SIG-M5 (cell line): ENCODE results near the gene ASB18.
"Not testable (repeated sequence)": the region's sequence is repeated elsewhere in the genome, so short reads cannot be mapped to it uniquely, and the experiment has no call there.

ENCODE experiments used
- DNase-seq: peaks from one replicate; lab custom pipeline; 2025; lab: John Stamatoyannopoulos, UW

Gene ASB18

GRCh38 chr2:236264256-236264655 lies at the start of gene ASB18:
Gene ASB18 (minus strand): TSS chr2:236264406. CDS start chr2:236264345, 61 bp downstream.
- DNase-seq: no peak

GRCh38 chr2:236311286-236311685 lies 47.1 kb upstream of the ASB18 start:
- DNase-seq: no peak

- DNase-seq: no peak
Observed at GRCh38 chr2:236309669-236310029, 45.4 kb upstream of the ASB18 start.

GRCh38 chr2:236308855-236309668 lies 44.9 kb upstream of the ASB18 start:
- DNase-seq: no peak

- DNase-seq: no peak
Observed at GRCh38 chr2:236307641-236308040, 43.4 kb upstream of the ASB18 start.

- no peak for DNase-seq
Observed at GRCh38 chr2:236306825-236307540, 42.8 kb upstream of the ASB18 start.

GRCh38 chr2:236305964-236306605 lies 41.9 kb upstream of the ASB18 start:
- DNase-seq: no peak

- no peak for DNase-seq
Observed at GRCh38 chr2:236305531-236305930, 41.3 kb upstream of the ASB18 start.

GRCh38 chr2:236303935-236304334 lies 39.7 kb upstream of the ASB18 start:
- no peak for DNase-seq

- DNase-seq: no peak
Observed at GRCh38 chr2:236302555-236302954, 38.3 kb upstream of the ASB18 start.

GRCh38 chr2:236298924-236299475 lies 34.8 kb upstream of the ASB18 start:
- DNase-seq: no peak

- DNase-seq: no peak
Observed at GRCh38 chr2:236295481-236295880, 31.3 kb upstream of the ASB18 start.

GRCh38 chr2:236294647-236295046 lies 30.4 kb upstream of the ASB18 start:
- no peak for DNase-seq

GRCh38 chr2:236293241-236293810 lies 29.1 kb upstream of the ASB18 start:
- no peak for DNase-seq

- DNase-seq: no peak
Observed at GRCh38 chr2:236291911-236292310, 27.7 kb upstream of the ASB18 start.

GRCh38 chr2:236291476-236291875 lies 27.3 kb upstream of the ASB18 start:
- no peak for DNase-seq

- no peak for DNase-seq
Observed at GRCh38 chr2:236290742-236291425, 26.7 kb upstream of the ASB18 start.

GRCh38 chr2:236289766-236290462 lies 25.7 kb upstream of the ASB18 start:
- no peak for DNase-seq

- not testable (repeated sequence) for DNase-seq
Observed at GRCh38 chr2:236288373-236288772, 24.2 kb upstream of the ASB18 start.

- no peak for DNase-seq
Observed at GRCh38 chr2:236287656-236288055, 23.4 kb upstream of the ASB18 start.
